Hematopoietic multipotent progenitor cell treated with erythropoietin and hydrocortisone succinate and interleukin-3 and kit ligand, for 4 days (in vitro differentiated cells): ENCODE measurements around the gene GIMAP6.
"Not testable (repeated sequence)": the region's sequence is repeated elsewhere in the genome, so short reads cannot be mapped to it uniquely, and the experiment has no call there.

ENCODE experiments used
- DNase-seq: peaks from one replicate; pipeline ENCODE4 v3.0.0-alpha.2; 2015

Gene GIMAP6

DNA sequence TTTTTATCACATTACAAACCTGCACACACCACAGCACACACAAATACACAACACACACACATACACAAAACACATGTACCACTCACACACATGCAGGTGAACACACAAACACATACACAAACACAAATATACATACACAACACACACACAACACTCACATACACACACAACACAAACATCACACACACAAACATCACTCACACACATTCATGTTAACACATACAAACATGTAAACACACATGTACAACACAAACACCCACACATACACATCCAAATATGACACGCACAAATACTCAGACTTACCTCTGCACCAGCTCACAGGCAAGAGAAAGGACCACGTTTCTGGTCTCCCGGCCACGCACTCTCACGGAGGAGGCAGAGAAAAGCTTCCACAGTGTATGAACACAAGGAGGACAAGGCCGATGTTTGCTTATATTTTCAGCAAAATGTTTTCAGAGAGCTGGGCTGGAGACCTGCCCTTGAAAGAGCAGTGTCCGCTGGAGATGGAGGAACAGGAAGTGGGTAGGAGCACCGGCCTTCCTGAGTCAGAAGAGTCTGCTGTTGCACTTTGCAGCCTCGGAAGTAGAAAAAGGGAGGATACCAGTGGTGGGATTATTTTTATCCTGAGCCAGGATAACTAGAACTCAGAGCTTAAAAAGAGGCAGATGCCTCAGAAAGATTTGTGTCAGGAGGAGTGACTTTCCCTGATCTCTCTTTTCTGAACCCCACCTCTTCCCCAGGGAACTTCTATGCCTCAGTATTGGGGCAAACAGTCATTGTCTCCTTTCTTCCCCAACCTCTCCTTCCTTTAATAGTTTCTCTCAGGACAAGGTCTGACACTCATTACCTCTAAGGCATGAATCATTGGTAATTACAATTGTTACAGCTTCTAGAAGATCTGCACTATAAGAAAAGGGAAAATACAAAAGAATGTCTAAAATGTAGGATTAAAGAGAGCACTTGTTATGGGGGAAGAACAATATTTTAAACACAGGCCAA, at the start of gene GIMAP6:
Gene GIMAP6, minus strand, starts transcription at position 520 of the 999 bp plus-strand sequence. CDS start 2,243 bp downstream, outside the sequence.
- DNase-seq = peak; percentile 77

- not testable (repeated sequence) for DNase-seq
Observed at GRCh38 chr7:150680364-150680763, 48.2 kb upstream of the GIMAP6 start.

GRCh38 chr7:150678601-150679000, 46.4 kb upstream of the GIMAP6 start:
- DNase-seq = not testable (repeated sequence)

DNA sequence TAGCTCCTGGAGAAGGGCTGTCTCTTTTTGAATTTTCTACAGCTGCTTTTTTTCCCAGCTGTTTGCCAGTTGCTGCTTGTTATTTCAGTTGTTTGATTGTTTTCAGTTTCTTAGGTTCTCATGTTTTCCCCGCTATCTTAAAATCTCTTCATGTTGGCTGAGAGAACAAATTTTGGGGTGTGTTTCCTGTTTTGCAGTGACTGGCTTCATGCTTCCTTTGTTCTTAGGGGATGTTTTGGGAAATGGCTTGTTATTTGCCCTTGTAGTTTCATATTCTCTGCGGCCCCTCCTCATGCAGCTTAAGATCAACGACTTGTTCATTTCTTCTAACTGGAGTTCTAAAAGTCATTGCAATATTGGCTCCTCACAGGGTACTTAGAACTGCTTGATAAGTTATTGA, 44.7 kb upstream of the GIMAP6 start:
- not testable (repeated sequence) for DNase-seq

- DNase-seq = peak; percentile 35
Observed at GRCh38 chr7:150676276-150676675, 44.1 kb upstream of the GIMAP6 start.

DNA sequence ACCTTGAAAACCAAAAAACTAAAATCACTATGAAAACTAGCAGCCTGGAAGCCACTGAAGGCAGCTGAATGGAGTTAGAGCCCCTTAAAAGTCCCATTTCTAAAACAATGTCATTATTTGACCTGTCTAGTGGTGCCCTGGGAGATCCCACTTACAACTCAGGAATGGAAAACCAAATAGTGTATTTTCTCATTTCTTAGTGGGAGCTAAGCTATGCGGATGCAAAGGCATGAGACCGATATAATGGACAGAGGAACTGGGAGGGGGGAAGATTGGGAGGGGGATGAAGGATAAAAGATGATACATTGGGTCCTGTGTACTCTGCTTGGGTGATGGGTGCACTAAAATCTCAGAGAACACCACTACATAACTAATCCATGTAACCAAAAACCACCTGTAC, 43.5 kb upstream of the GIMAP6 start:
- DNase-seq = no peak

GRCh38 chr7:150671798-150672585, 39.8 kb upstream of the GIMAP6 start:
- DNase-seq = not testable (repeated sequence)

DNA sequence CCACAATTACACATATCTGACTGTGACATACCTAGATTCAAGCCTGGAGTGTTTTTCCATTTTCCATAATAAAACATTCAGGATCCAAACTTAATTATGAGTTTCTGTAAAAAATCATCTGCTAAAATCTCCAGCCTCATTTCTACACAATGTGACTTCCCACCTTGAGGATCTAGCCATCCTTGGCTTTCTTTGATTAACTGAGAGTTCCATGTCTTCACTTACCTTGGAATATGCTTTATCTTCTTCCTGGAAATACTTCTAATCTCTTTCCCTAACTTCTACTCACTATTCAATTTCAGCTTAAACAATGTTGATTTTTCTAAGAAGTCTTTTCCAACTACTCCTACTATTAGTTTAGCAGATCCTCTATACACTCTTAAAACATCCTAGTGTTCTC, 36.8 kb upstream of the GIMAP6 start:
- DNase-seq = no peak

DNA sequence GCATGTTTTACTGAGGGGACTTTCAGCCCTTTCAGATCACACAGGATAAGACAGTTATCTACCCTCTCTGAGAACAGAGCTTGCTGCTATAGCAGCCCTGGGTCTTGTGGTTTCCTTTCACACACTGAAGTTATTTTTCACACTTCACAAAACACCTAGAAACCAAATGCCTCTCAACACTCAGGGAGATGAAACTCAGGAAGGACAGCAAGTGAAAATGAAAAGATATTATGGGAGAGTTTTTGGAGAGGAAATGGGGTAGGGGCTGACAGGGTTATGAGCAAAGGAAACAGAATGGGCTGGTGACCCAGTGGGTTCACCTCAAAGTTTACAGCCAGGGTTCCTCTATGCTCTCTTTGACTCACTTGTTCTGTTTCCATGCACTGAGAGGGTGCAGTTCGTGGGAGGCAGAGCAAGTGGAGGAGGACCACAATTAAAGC, 36.3 kb upstream of the GIMAP6 start:
- peak; percentile 32 for DNase-seq

DNA sequence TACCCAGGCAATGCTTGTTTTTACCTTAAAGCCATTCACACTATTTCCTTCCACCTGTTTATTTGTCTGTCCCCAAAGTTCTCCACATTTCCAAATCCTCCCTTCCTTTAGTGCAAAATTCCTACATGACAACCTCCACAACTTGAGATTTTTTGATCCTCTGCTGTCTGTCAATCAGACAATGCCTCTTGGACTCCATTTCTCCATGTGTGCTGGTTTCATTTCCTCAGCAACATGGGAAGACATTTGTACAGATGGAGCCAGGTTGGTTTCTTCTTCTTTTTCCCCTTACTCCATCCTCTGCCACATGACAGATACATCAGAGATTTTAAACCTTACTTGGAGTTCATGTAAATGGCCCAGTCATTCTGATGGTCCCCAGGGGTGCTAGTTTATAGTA, 34.2 kb upstream of the GIMAP6 start:
- DNase-seq = no peak

DNA sequence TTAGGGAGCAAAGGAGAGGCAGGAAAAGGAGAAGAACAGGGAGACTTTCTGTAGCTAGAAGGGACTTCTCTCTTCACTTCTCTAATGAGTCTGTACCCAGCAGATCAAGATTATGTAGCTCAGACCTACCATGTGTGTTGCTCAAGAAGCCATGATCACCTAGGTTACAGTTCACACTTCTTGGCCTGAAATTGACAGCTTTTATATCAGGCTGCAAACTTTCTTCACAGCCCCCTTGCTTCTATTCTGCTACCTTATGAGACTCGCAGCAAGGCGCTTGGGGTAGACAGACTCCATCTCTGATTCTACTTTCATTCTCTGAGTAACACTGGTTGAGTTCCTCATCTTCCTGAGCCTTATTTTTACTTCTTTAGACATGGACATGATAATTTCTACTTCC, 33.7 kb upstream of the GIMAP6 start:
- peak; percentile 45 for DNase-seq

GRCh38 chr7:150665089-150665748, 33.0 kb upstream of the GIMAP6 start:
- no peak for DNase-seq

DNA sequence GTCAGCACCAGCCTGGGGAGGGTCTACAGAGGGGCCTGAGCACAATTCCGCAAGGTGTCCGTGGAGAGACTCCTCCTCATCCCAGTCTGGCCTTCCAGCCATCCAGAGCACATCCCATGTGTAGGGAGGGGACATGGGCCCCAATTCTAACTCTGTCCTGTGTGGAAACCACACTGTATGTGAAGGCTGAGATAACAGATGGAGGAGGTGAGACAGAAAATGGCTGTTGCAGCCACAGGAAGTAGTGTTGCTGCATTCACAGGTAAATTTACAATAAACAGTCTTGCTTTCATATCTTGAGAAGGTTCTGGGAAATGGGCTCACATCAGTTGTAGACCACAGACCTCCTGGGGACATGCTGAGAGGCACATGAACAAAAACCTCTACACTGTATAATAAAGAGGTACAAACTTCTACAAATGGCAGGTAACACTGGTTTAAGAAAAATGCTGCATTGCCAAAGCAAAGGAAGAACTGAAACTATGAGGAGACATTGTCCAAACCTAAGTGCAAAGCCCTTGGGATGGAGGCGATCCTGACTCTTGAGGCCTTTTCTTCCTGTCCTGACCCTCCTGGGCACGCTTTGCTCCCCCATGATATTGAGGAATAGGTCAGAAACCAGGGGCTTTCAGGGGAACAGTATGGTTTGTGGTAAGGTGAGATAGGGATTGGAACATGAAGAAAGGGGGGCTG, 31.8 kb upstream of the GIMAP6 start:
- DNase-seq = peak; percentile 26

- DNase-seq = not testable (repeated sequence)
Observed at GRCh38 chr7:150662821-150663220, 30.6 kb upstream of the GIMAP6 start.

GRCh38 chr7:150660939-150661613, 28.9 kb upstream of the GIMAP6 start:
- no peak for DNase-seq

DNA sequence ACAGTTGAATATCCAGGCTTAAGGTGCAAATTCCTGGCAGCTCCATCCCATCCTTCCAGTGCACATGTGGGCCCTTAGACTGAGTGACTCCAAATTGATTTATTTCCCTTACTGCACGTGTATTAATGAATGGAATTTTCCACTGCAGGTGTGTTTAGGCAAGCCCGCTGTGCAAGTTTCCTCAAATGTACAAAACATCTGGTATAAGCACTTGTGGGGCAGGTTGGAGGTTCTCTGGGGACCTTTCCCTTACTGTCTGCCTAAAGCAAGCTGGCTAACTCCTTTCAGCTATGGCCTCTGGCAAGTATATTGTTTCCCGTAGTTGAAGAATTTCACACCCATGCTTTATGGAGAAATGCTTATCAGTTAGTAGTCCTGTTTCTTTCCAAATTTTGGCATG, 25.3 kb upstream of the GIMAP6 start:
- DNase-seq = no peak

- no peak for DNase-seq
Observed at GRCh38 chr7:150656047-150656446, 23.9 kb upstream of the GIMAP6 start.

- no peak for DNase-seq
Observed at GRCh38 chr7:150654692-150655091, 22.5 kb upstream of the GIMAP6 start.

DNA sequence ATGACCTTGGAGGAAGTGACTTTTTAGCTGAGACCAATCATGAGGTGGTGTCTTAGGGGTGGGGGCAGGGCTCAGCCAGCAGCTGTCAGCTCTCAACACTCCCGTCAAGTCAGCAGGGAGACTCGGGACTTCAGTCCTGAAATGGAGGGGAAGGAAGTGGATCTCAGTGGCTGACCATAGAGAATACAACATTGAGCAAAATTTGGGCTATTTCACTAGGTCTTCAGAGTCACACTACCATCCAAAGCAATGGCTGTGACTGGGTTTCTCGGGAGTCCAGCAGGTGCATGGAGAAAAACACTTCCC, 16.8 kb upstream of the GIMAP6 start:
- DNase-seq = no peak

DNA sequence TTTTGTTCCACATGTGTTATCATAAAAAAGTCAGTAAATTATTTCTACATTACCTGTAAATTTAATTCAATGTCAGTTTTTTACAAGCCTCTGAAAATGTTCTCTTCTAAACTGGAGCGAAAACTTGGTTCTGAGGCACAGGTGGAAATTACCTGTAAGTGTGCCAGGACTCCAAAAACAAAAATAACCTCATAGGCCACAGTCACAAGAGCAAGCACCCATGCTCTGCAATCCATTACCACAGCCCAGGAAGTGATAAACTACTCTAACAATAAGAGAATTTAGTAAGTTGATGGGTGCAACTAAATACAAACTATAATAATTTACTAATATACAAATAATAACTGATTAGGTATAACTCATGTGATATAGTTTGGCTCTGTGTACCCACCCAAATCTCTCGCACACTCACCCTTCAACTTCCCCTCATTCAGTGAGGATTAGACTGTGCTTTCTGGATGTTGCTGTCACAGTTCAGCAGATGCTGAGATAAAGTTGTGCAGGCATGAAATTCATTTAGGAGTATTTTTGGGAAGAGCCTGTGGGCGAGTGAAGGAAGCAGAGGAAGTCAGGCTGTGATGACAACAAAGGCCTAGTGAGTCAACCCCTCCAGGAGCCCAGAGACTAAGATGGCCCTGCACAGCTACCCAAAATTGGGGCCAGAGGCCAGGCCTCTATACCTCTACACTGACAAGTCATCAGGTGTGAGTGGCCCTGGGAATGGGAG, 16.3 kb upstream of the GIMAP6 start:
- DNase-seq = no peak
